Measurements from ENCODE around the gene SPATS2L. TPM values are rescaled to one million over a fixed set of nuclear protein-coding genes. Genes with fewer than 3 reads are reported as not detected.

The SPATS2L gene
- total RNA-seq, 1 donor from 2014 or later = 43.8 TPM

DNA sequence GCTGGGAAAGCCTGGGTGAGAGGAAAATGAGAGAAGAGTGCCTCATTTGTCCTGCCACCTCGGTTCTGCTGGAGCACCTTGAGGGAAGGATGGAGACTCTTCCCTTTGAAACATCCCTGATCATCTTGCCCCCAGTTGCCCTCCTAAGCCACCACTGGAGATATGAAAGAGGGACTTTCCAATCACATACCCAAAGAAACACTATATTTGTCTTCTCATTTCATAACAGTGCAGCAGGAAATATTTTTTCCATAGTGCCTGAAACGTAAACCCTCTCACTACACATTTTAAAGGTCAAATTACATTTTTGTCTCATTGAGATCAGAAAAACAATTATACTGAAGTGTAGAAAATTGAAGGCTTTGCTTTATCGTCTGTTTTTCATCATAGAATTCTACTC, 140.1 kb downstream of the SPATS2L start:
- no peak for DNase-seq

DNA sequence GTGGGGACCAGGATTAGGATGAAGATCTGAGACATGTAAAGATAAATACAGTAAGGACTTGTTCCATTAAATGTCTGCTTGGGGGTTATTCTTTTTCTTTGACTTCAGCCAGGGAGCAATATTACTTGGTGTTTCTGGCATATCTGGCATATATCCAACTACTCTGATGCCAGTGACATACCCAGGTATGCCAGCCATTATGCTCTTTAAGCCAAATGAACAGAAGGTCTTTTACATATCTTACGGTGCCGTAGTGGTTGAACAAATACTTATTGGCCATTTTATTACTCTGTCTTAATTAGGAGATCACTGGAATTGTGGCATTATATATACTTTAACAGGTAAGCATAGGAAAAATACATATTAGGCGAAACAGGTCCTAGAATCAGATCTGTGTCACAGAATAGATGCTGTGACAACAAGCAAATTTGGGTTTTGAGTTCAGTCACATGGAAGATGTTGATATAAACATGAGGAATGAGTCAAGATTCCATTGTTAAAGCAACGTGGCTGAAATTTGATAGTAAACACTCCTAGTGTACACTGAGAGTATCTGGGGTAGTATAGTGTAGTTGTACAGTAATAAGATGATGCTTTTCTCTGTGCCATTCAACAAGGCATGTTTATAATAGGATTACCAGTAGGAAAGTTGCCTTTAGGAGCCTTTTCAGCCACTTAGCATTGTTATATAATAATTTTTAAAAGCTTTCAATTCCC, 140.8 kb downstream of the SPATS2L start:
- DNase-seq = no peak

DNA sequence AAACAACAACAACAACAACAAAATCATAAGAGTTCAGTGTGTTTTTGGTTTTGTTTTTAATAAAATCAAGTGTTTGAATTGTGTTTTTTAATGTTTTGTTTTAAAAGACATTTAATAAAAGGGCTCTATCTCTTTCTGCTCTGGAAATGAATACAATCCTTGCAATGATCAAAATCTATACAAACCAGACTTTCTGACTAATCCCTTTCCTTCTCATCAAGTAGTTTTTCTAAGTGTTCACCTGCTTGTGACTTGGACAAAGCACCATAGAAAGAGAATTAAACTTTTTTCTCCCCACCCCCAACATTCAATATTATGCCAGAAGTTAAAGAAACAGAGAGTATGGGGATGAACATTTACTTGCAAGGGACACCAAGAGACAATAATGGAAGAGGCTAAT, 142.0 kb downstream of the SPATS2L start:
- DNase-seq = no peak

DNA sequence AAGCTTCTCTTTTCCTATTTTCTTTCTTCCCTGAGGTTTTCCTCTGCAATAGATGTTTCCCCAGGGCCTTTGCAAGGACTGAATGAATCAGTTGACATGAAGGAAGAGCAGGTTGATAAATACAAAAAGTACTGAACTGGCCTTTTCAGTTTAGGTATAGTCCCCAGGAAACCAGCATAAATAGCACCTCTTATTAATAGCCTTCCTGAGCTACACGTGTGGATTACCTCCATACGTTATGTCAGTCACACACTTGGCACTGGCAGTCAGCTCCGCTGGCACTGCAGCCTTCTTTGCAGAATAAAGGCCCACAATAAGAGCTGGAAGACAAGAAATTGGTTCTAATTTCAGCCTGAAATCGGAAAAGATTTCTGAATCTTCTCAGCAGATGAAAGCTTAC, 142.7 kb downstream of the SPATS2L start:
- no peak for DNase-seq

DNA sequence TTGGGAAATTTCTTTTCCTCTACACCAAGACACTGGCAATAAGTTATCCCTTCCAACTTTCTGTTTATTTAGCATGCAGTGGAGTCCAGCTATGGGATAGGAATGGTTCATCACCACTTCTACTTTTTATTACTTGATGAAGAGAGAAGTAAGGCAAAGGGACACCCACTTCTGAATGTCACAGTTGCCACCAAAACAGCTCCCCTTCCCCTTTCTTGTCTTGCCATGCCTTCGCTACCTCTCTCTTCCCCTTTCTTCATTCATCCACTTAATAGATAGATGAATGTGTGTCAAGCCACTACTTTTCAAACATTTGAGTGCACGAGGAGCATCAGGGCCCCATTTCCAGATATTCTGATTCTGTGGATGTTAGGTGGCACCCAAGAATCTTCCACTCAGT, 143.8 kb downstream of the SPATS2L start:
- no peak for DNase-seq

DNA sequence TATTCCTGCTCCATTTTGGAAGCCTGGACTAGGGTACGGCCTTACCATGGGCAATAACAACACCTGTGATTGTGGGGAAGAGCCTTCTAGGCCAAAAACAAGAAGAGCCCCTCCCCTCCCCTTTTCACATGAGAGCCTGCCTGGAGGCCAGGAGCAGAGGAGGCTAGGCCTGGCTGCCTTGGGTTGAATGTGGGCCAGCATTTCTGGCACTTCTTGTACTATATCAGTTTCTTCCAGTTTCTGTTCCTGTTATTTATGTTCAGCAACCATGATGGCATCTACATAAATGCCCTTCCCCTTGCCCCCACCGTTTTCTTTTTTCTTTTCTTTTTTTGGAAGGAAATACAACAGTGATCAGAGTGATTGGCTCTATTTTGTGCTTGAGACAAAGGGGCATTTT, 145.0 kb downstream of the SPATS2L start:
- DNase-seq = no peak

DNA sequence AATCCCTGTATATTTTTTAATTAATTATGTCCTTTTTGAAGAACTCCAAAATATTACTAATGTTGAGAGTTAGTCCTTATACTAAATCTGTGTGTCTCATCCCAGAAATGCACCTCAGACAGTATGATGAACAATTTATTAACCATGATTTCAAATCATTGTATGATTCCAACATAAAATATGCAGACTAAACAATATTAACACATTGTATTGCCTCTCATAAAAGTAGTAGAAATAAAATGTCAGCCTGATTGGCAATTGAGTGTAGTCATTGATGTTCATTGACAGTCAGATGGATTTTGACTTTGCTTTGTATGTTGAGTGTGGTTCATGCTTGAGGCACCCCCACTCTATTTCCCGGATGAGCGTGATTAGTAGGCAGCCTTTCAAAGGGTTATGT, 145.9 kb downstream of the SPATS2L start:
- no peak for DNase-seq

DNA sequence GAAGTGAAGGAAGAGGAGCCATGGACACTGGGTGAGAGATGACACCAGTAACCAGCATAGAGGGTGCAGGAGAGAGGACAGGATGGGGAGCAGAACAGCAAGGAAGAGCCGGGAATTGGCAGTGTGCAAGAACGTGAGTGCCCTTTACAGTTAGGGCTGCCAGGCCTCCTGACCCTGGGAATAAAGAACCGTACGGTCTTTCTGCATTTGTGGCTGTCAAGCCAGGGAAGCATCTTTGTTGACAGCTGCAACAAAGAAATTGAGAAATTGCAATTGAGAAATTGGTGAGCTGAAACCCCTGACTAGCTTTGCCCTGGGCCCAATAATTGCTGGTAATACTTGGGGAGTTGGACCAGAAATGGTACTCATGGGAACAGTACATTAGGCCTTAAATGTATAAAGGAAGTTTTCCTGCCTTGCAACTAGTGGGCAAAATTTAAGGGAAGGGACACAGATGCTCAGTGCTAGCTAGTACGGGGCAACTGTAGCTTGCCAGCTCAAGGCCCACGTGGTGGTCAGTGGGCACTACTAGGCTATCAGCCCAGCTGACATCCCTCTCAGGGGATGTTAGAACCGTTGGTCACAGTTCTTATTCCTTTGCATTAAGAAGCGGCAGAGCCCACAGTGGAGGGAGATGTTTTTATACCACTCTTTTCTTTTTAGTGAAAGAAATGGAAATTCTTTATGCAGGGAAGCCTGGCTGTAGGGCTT, 146.8 kb downstream of the SPATS2L start:
- no peak for DNase-seq

DNA sequence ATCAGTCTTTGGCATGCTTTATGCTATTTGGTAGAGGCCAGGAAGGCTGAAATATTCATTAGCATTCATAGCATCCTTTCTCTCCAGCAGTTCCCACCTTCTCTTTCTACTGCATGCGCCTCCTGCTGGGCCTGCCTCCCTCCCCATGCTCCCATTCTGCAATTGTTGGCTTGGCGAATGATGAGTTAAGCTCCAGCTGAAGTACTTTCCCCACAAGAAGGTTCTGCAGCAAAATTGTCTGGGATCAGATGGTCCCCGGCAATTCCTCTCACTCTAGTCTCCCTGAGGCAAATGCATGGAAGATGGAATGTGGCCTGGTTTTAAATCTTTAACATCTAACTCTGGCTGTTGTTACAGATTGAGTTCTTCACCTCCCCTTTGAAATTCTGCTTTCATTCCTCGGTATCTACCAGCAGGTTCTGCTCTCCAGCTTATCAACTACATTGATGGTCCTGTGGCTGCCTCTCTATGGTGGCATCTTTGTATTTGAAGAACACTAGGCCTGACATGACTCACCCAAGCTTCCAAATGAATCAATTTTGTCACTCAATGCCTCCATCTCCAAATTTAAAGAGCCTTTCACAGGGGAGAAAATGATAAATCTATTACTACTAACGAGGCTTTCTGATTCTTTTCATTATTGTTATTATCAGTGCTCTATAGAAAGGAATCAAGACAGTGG, 147.5 kb downstream of the SPATS2L start:
- no peak for DNase-seq

DNA sequence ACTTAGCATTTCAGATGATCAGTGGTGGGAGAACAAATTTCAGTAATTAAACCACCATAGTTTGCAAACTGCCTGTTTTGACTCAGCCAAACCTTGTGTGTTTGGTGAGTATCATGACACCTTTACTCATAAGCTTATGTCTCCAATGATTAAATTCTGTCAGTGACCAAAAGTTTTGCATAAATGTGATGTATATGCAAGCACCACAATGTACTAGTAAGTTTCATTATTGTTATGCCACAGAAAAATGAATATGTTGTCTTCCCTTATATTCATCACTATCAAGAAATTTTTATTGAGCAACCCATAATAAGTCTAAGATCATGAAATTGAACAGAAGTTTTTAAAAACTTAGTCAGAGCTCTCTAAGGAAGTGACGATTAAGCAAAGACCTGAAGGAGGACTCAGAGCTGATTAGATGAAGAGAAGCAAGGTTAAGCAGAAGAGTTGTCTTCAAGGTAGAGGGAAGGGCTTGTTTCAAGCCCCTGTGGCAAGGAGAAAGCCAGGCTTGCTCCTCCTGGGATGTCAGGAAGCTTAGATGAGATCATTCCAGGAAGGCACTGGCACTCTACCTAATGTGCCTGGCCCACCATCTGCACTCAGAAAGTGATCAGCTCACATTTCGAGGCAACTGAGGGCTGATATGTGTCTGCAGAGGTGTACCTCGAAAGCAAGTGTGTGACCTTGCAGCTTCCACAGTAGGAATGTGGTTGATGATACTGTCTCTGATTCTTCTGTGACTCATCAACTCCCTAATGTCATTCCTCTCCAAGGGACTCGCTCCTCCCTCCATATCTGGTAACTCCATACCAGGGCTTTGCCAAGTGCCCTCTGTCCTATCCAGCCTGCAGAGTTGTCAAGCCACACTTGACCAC, 148.7 kb downstream of the SPATS2L start:
- no peak for DNase-seq

DNA sequence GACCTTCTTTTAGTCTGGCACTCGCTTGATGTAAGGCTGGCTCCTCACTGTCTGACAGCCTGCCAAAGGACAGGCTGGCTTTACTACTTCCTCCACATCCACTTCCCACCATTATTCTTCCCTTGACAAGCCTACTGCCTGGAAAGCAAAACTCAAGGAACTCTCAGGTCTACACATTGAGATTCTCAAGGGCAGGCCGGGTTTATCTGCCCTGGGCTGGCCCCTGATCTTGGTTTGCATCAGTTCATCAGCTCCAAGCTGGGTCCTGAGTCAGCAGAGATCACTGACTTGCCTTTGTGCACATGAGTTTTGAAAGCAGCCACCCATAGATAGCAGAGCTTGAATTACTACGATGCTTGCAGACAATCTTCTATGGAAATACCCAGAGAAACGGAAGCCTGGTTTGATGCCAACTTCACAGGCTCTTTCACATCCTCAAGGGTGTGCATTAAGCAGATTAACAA, 149.5 kb downstream of the SPATS2L start:
- DNase-seq = no peak

DNA sequence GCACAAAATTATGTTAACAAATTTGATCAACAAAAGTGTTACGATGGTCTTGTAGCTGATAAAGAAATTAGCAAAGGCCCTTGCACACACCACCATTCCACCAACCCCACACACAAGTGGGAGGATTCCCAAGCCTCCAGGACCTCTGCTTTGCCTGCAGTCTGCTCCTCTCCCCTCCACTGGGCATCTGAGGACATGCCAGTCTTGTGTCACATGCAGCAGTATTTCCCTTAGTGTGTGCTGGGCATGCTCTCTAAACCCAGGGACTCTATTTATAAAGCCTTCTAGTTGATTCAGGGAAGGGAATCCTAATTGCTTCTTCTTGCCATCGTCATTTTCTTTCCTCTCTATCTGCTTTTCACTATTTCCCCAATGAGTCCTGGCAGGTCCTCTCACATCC, 150.1 kb downstream of the SPATS2L start:
- DNase-seq = no peak

DNA sequence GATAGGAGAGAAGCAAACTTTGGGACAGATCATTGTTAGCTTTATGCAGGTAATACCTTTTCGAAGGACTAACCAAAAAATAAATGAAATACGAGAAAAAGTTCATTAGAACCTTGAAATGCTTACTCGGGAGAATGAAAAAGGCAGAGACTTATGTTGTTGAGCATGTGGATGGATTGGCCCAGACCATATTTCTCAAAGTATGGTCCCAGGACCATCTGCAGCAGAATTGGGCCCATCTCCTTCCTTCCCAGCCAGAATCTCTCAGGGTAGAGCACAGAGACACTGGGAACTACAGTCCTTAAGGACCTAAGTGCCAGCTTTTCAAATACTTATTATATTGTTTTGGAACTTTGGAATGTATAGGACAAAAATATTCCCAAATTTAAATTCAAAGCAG, 152.6 kb downstream of the SPATS2L start:
- DNase-seq = no peak

DNA sequence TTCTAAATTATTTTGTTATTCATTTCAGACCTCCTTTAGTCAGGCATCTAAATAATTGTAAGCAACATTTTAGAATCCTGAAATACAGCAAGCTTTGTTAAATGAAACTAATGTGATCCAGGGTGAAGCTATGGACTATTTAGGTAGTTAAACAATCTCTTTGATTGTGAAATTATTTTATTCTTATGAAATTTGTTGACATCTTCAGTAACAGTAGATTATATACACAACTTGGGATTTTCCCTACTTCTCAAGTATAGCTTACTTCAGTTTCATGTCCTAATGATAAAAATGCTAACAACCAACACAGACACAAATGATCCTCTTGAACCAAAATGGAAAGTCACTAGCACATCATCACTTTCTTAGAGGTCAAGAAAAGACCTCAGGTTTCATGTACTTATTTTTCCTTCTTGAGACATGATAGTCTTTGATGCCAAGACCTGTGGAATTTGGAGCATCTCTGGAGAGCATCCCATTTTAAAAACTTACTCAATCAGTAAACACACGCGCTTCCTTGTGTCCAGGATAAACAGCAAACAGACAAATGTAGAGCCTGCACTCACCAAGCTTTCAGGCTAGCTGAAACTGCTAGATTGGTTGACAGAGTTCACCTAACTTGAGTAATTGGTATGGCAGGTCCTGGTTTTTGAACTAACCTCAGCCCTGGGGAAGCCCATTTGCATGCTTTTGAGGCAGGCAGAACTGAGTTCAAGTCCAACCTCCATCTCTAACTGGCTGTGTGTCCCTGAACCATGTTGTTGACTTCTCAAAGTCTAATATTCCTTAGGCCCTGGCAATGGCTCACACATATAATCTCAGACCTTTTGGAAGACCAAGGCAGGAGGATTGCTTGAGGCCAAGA, 155.6 kb downstream of the SPATS2L start:
- no peak for DNase-seq

DNA sequence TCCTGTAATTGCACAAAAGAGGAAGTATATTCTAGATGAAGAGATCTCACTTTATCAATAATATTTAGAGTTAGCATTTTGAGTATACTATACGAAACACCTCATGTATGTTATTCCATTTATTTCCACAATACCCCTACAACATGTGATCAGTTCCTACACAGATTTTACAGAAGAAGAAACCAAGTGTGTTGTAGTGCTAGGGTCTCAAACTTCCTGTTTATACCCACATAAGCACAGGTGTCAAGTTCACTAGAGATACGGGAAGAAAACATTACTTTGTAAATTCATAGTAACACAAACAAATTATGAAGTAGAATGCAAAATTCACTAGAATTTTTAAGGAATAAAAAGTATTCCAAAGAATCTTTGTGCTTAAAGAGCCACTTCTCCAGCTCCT, 157.0 kb downstream of the SPATS2L start:
- DNase-seq = no peak

DNA sequence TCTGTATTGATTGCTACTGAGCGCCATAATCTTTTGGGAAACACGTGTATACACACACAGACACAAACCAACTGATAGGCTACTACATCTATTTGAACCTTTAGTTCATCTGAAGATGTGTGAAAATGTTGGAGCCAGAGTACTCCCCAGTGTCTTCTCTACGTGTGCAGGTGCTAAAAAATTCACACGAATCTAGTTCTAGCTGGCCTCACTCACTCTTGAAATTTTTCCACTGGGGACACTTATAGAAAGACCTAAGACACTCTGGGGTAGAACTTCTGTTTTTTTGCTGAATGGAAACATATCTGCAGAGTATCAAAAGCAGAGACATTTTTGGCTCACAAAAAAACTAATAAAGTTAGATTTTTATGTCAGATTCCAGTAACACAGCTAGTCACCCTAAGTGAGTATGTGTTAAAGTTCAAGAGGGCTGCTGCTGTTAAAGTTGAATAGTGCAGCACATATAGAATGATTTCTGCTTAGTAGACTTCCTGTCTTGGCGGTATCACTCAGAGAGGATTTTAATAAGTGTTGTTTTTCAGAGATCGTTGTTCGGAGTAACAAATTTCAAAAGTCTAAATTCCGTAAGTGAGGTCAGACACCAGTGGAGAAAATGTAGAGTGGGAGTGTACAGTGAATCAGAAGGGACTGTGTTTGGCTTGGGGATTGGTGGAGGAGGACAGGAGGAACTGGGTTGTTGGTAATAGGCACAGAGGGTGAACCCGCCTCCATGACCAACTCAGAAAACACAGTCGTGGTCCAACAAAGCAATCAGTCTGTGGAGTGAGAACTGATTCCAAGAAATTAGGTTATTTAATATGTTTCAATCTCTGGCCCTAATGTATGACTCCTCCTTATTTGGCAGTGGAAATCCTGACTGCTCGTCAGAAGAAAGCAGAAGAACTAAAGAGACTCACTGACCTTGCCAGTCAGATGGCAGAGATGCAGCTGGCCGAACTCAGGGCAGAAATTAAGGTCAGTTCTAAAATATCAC, 160.2 kb downstream of the SPATS2L start:
- no peak for DNase-seq

DNA sequence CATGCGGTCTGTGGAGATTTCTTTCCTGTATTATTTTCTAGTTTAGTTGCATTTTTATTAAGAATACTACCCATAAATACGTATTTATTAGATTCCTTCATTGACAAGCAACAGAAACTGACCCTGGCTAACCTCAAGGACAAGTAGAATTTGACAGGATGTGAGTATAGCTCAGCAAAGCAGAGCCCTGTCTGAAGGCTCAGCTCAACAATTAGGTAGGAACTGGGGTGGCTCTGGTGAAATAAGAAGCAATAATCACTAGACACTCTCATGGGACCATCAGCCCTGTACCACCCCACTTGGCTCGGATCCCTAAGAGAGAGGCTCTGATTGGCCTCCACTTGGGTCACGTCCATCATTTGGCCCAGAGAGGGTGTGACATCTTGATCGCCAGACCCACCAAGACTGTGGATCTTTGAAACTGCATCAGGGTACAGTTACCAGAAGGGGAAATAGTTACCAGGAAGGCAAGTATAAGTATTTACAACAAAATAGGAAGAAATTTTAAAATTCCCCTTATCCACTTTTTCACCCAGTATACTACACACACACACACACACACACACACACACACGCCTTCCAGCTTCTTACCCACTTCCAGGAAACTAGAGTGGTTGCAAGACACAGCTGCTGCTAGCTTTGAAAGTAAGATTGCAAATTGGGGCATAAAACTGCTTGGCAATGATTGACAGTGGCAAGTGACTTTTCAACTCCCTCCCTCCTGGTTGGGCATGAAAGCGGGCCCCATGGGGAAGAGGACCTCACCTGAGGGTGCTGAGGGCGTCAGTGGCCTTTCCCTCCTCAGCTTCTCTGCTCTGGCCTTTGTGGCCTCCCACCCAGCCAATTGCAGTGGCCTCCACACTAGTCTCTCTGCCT, 161.6 kb downstream of the SPATS2L start:
- no peak for DNase-seq

DNA sequence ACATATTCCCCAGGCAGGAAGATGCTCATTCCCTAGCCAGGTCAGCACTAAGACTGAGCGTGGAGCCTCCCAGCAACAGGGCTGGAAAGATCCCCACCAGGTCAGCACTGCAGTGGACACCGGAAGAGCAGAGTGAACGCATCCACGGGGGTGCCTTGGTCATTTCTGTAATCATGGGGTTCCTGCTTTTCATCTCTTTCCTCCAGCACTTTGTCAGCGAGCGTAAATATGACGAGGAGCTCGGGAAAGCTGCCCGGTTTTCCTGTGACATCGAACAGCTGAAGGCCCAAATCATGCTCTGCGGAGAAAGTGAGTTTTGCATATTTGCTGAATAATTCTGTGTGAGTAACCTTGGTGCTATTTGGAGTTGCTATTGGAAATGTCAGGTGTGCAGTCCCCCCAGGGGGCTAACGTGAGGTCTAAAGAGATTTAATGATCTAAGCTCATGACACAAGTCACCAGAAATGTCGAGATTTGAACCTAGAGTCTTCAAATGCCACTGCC, 163.3 kb downstream of the SPATS2L start:
- DNase-seq = no peak

DNA sequence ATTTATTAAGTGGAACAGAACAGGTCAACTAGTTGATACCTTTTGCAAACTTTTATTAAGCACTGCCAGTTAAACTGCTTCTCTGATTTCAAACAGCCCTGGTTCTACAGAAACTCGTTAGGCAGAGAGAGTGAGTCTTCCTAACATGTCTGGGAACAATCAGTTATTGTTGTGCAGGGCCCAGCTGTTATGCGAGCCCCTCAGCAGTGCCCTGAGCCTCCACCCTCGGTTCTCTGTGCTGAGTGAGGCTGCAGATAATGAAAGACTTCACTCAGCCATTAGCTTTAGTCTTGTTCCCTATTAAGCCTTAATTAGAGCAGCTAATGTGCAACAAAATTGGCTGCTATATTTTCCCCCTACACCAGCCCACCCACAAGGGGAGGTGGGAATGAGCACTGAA, 163.7 kb downstream of the SPATS2L start:
- peak; percentile 53 for DNase-seq

Measured in occipital lobe (tissue), 2 donors.